H9 (cell line): ENCODE measurements around the gene TSPAN18. TPM values are rescaled to one million over a fixed set of nuclear protein-coding genes. Genes with fewer than 3 reads are reported as not detected.

Source experiments
- DNase-seq: peaks from one replicate; pipeline ENCODE4 v3.0.0-alpha.2; 2017
- H2AFZ ChIP-seq: one replicate; pipeline ENCODE4 v1.6.1; 2013; ENCODE audit warnings: mild to moderate bottlenecking, low read length, control low read depth, moderate library complexity
- H2AK5ac ChIP-seq: 2 replicates; pipeline ENCODE4 v1.6.1; 2013; ENCODE audit warnings: low read length, control low read depth, mixed read lengths; ENCODE audit not compliant: insufficient read length
- H2BK120ac ChIP-seq: one replicate; pipeline ENCODE4 v1.6.1; 2013; ENCODE audit warnings: low read depth, mild to moderate bottlenecking, low read length, control low read depth, inconsistent platforms; ENCODE audit not compliant: poor library complexity, severe bottlenecking
- H2BK12ac ChIP-seq: 2 replicates; pipeline ENCODE4 v1.6.1; 2013; ENCODE audit warnings: low read length, control low read depth, mixed read lengths, low read depth; ENCODE audit not compliant: insufficient read length
- H2BK15ac ChIP-seq: 2 replicates; pipeline ENCODE4 v1.6.1; 2013; ENCODE audit warnings: low read depth, low read length, control low read depth
- H2BK20ac ChIP-seq: one replicate; pipeline ENCODE4 v1.6.1; 2013; ENCODE audit warnings: low read depth, mild to moderate bottlenecking, low read length, control low read depth, inconsistent platforms; ENCODE audit not compliant: poor library complexity, severe bottlenecking
- H2BK5ac ChIP-seq: 2 replicates; pipeline ENCODE4 v1.6.1; 2013; ENCODE audit warnings: low read length, control low read depth, mixed read lengths; ENCODE audit not compliant: insufficient read length
- H3K14ac ChIP-seq: 2 replicates; pipeline ENCODE4 v1.6.1; 2013; ENCODE audit warnings: low read length, control low read depth; ENCODE audit not compliant: insufficient read depth
- H3K18ac ChIP-seq: 2 replicates; pipeline ENCODE4 v1.6.1; 2013; ENCODE audit warnings: low read depth, mild to moderate bottlenecking, mixed read lengths, low read length, control low read depth; ENCODE audit not compliant: insufficient read length
- H3K23ac ChIP-seq: 2 replicates; pipeline ENCODE4 v1.6.1; 2013; ENCODE audit warnings: low read length, control low read depth, mixed read lengths, low read depth; ENCODE audit not compliant: insufficient read length
- H3K23me2 ChIP-seq: 2 replicates; pipeline ENCODE4 v1.6.1; 2013; ENCODE audit warnings: low read depth, mild to moderate bottlenecking, mixed read lengths, low read length, control low read depth; ENCODE audit not compliant: insufficient read length, poor library complexity, severe bottlenecking
- H3K27ac ChIP-seq: 2 replicates; pipeline ENCODE4 v1.5.1; 2013; ENCODE audit warnings: low read length, control low read depth, mixed read lengths, low read depth; ENCODE audit not compliant: insufficient read length
- H3K27me3 ChIP-seq: 2 replicates; pipeline ENCODE4 v1.6.1; 2013; ENCODE audit warnings: low read length, control low read depth, inconsistent platforms; ENCODE audit not compliant: insufficient read depth
- H3K4ac ChIP-seq: 2 replicates; pipeline ENCODE4 v1.6.1; 2013; ENCODE audit warnings: low read depth, mild to moderate bottlenecking, control low read depth, inconsistent platforms, low read length, moderate library complexity
- H3K4me1 ChIP-seq: 2 replicates; pipeline ENCODE4 v1.6.1; 2013; ENCODE audit warnings: low read length, control low read depth, inconsistent platforms; ENCODE audit not compliant: insufficient read depth
- H3K4me2 ChIP-seq: 2 replicates; pipeline ENCODE4 v1.6.1; 2013; ENCODE audit warnings: low read length, control low read depth, mixed read lengths; ENCODE audit not compliant: insufficient read length, insufficient read depth
- H3K56ac ChIP-seq: 2 replicates; pipeline ENCODE4 v1.6.1; 2013; ENCODE audit warnings: low read depth, mild to moderate bottlenecking, mixed read lengths, low read length, control low read depth; ENCODE audit not compliant: insufficient read length
- H3K79me1 ChIP-seq: 2 replicates; pipeline ENCODE4 v1.6.1; 2013; ENCODE audit warnings: low read depth, mild to moderate bottlenecking, moderate library complexity, low read length, control low read depth, inconsistent platforms; ENCODE audit not compliant: insufficient read depth, poor library complexity, severe bottlenecking
- H3K79me2 ChIP-seq: 2 replicates; pipeline ENCODE4 v1.6.1; 2013; ENCODE audit warnings: low read length, control low read depth, inconsistent platforms; ENCODE audit not compliant: insufficient read depth
- H3K9ac ChIP-seq: 2 replicates; pipeline ENCODE4 v1.6.1; 2013; ENCODE audit warnings: low read length, control low read depth, mixed read lengths; ENCODE audit not compliant: insufficient read length; ENCODE audit errors: extremely low read depth
- H3K9me3 ChIP-seq: one replicate; pipeline ENCODE4 v1.6.1; 2013; ENCODE audit warnings: low read depth, low read length, inconsistent platforms; ENCODE audit not compliant: control insufficient read depth
- H3T11ph ChIP-seq: one replicate; pipeline ENCODE4 v1.6.1; 2013; ENCODE audit warnings: mild to moderate bottlenecking, low read length, control low read depth, inconsistent platforms
- H4K20me1 ChIP-seq: one replicate; pipeline ENCODE4 v1.6.1; 2013; ENCODE audit not compliant: control insufficient read depth, insufficient read length, insufficient read depth
- H4K5ac ChIP-seq: 2 replicates; pipeline ENCODE4 v1.6.1; 2013; ENCODE audit warnings: low read depth, mild to moderate bottlenecking, mixed read lengths, low read length, control low read depth; ENCODE audit not compliant: insufficient read length
- H4K8ac ChIP-seq: replicated peaks from 2 replicates; pipeline ENCODE4 v1.6.1; 2013; ENCODE audit warnings: low read length, control low read depth, mixed read lengths, low read depth; ENCODE audit not compliant: insufficient read length
- H4K91ac ChIP-seq: 2 replicates; pipeline ENCODE4 v1.6.1; 2013; ENCODE audit warnings: low read depth, mild to moderate bottlenecking, moderate library complexity, mixed read lengths, low read length, control low read depth; ENCODE audit not compliant: insufficient read length
- H3K27ac Mint-ChIP-seq, 3 experiments: 2 replicates in 2 of 3; 3 replicates in 1 of 3; pipeline ENCODE4 v1.8.0; 2020 to 2021; ENCODE audit warnings: mixed read lengths in 3 of 3, mild to moderate bottlenecking in 1 of 3, moderate library complexity in 1 of 3
- H3K27me3 Mint-ChIP-seq: 2 replicates; pipeline ENCODE4 v1.8.0; 2021; ENCODE audit warnings: low read depth, mild to moderate bottlenecking, moderate library complexity, mixed read lengths
- H3K36me3 Mint-ChIP-seq, 3 experiments: 2 replicates in 2 of 3; 3 replicates in 1 of 3; pipeline ENCODE4 v1.8.0; 2020 to 2021; ENCODE audit warnings: low read depth in 3 of 3, mixed read lengths in 3 of 3; ENCODE audit not compliant: insufficient read depth in 1 of 3
- H3K4me1 Mint-ChIP-seq, 2 experiments: 2 replicates each; pipeline ENCODE4 v1.8.0; 2020; ENCODE audit warnings: mixed read lengths in 2 of 2
- H3K4me3 Mint-ChIP-seq, 2 experiments: 2 replicates in 1 of 2; 3 replicates in 1 of 2; pipeline ENCODE4 v1.8.0; 2020 to 2021; ENCODE audit warnings: mild to moderate bottlenecking in 2 of 2, mixed read lengths in 2 of 2, moderate library complexity in 1 of 2
- H3K9me3 Mint-ChIP-seq, 2 experiments: 2 replicates in 1 of 2; 3 replicates in 1 of 2; pipeline ENCODE4 v1.8.0; 2020; ENCODE audit warnings: mild to moderate bottlenecking in 2 of 2, mixed read lengths in 2 of 2, moderate library complexity in 1 of 2
- CTCF ChIP-seq: fragments of 200-600 bp; sonication (generic); conservative IDR thresholded peaks from 3 replicates; pipeline ENCODE4 v1.8.0; 2021; ENCODE audit warnings: antibody characterized with exemption, mild to moderate bottlenecking
- WGBS: extraction: QIAGEN DNeasy Blood & Tissue Kit; methylation state at CpG from one replicate; pipeline ENCODE4 v1.1.7; 2013; ENCODE audit warnings: missing lambda C conversion rate, low lambda C conversion rate, mixed read lengths; ENCODE audit not compliant: insufficient read length; ENCODE audit errors: extremely low coverage; 5-methylcytosine and 5-hydroxymethylcytosine counted together
- total RNA-seq: library from RNA; stranded (reverse); gene quantifications from 2 replicates; pipeline ENCODE4 v1.2.1, GENCODE V29; 2021

Gene TSPAN18
- total RNA-seq, 1 experiment from 2014 or later, result 25.3 TPM

GRCh38 chr11:44926036-44926435 is 199.3 kb downstream of the TSPAN18 start:
- no peak overlapping the region for H2BK20ac ChIP-seq
- no peak overlapping the region for H3K4ac ChIP-seq
- H4K8ac ChIP-seq, result no peak overlapping the region
- no peak overlapping the region for H3T11ph ChIP-seq
- Mint-ChIP-seq H3K36me3 (peaks cover 3 to 9% (median 9%) of the 10 kb centered on the region in 3 experiments; a peak in 6 of 7 replicates), H3K27ac (no peak overlapping the region; a peak in 1 of 7 replicates), H3K9me3 (no peaks in the 10 kb centered on the region), H3K4me3 (no peak overlapping the region), H3K27me3 (peaks cover 8% of the 10 kb centered on the region), H3K4me1 (peaks cover 40 to 46% of the 10 kb centered on the region in 2 experiments)
- DNase-seq, result no peak
- no peak overlapping the region for H3K4me2 ChIP-seq
- no peak overlapping the region for H3K14ac ChIP-seq
- H3K9me3 ChIP-seq, result no peaks in the 10 kb centered on the region
- no CpG with 5 or more reads among the region's 8 CpGs for WGBS
- H3K18ac ChIP-seq, result no peak overlapping the region
- TF ChIP-seq CTCF, result no peak
- H3K23me2 ChIP-seq, result no peaks in the 10 kb centered on the region
- no peaks in the 10 kb centered on the region for H3K79me1 ChIP-seq
- H3K9ac ChIP-seq, result no peak overlapping the region
- H2AK5ac ChIP-seq, result no peak overlapping the region
- no peak overlapping the region for H2BK12ac ChIP-seq
- H2BK5ac ChIP-seq, result no peak overlapping the region
- H3K79me2 ChIP-seq, result no peaks in the 10 kb centered on the region
- H3K27ac ChIP-seq, result no peak overlapping the region
- no peaks in the 10 kb centered on the region for H3K27me3 ChIP-seq
- no peak overlapping the region for H3K23ac ChIP-seq
- no peak overlapping the region for H3K56ac ChIP-seq
- H2AFZ ChIP-seq, result no peak overlapping the region
- no peak overlapping the region for H2BK120ac ChIP-seq
- H4K91ac ChIP-seq, result no peak overlapping the region
- no peak overlapping the region for H2BK15ac ChIP-seq
- H3K4me1 ChIP-seq, result no peaks in the 10 kb centered on the region
- H4K5ac ChIP-seq, result no peak overlapping the region
- H4K20me1 ChIP-seq, result peaks cover 3% of the 10 kb centered on the region
